ENCODE data around the gene FAM120B.

The FAM120B gene

GRCh38 chr6:170403451-170403850 lies 96.9 kb downstream of the FAM120B start:
- no peak overlapping the region for H2AFZ ChIP-seq (ENCODE audit: low read depth, low read length)
- H3K9ac ChIP-seq (ENCODE audit: low read length) = no peak overlapping the region
- no peak overlapping the region for H3K4me3 ChIP-seq (ENCODE audit: low read length)
- no peaks in the 10 kb centered on the region for H4K20me1 ChIP-seq (ENCODE audit: insufficient read depth, low read length)
- H3K4me2 ChIP-seq (ENCODE audit: low read length) = no peak overlapping the region
- H3K36me3 ChIP-seq (replicated peaks; ENCODE audit: low read depth, low read length) = no peaks in the 10 kb centered on the region
- no peaks in the 10 kb centered on the region for H3K79me2 ChIP-seq (ENCODE audit: low read length)
- H3K27me3 ChIP-seq (ENCODE audit: low read depth, low read length) = no peaks in the 10 kb centered on the region
- no peak for TF ChIP-seq CTCF (IDR thresholded peaks at IDR 0.05; ENCODE audit: low read depth, low read length)
- TF ChIP-seq EZH2phosphoT487 (IDR thresholded peaks at IDR 0.05; ENCODE audit: low read depth) = no peak
- no peaks in the 10 kb centered on the region for H3K4me1 ChIP-seq (ENCODE audit: low read length)
- H3K9me3 ChIP-seq (ENCODE audit: insufficient read depth, low read length) = no peaks in the 10 kb centered on the region
- H3K27ac ChIP-seq (ENCODE audit: low read length) = no peak overlapping the region

DNA sequence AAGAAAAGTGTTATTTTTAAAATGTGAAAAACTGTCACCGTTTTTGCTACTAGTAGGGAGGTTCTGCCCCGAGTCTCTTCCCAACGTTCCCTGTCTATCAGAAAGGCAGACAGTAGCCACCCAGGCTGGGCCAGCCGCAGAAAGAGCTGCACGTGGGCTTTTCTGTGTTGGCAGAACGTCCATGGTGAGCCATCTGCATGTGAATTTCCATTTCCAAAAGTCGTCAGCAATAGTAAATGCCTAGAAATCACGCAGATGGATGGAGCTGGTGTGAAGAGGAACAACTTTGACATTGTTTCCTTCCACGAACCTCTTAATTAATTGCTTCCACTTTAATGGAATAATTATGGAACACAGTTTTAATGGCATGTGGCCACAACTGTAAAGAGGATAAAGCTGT lies 97.5 kb downstream of the FAM120B start:
- Histone ChIP-seq H3K36me3 (replicated peaks; ENCODE audit: low read depth, low read length) (no peaks in the 10 kb centered on the region), H4K20me1 (ENCODE audit: insufficient read depth, low read length) (no peaks in the 10 kb centered on the region), H2AFZ (ENCODE audit: low read depth, low read length) (no peak overlapping the region), H3K9ac (ENCODE audit: low read length) (no peak overlapping the region), H3K27ac (ENCODE audit: low read length) (no peak overlapping the region), H3K9me3 (ENCODE audit: insufficient read depth, low read length) (no peaks in the 10 kb centered on the region), H3K4me2 (ENCODE audit: low read length) (no peak overlapping the region), H3K4me3 (ENCODE audit: low read length) (no peak overlapping the region), H3K79me2 (ENCODE audit: low read length) (no peaks in the 10 kb centered on the region), H3K27me3 (ENCODE audit: low read depth, low read length) (no peaks in the 10 kb centered on the region), H3K4me1 (ENCODE audit: low read length) (no peaks in the 10 kb centered on the region)
- TF ChIP-seq EZH2phosphoT487 (IDR thresholded peaks at IDR 0.05; ENCODE audit: low read depth) = no peak
- no peak for TF ChIP-seq CTCF (IDR thresholded peaks at IDR 0.05; ENCODE audit: low read depth, low read length)

- H3K36me3 ChIP-seq (replicated peaks; ENCODE audit: low read depth, low read length) = no peaks in the 10 kb centered on the region
- H3K79me2 ChIP-seq (ENCODE audit: low read length) = no peaks in the 10 kb centered on the region
- H3K4me1 ChIP-seq (ENCODE audit: low read length) = no peaks in the 10 kb centered on the region
- H4K20me1 ChIP-seq (ENCODE audit: insufficient read depth, low read length) = no peaks in the 10 kb centered on the region
- H3K27me3 ChIP-seq (ENCODE audit: low read depth, low read length) = no peaks in the 10 kb centered on the region
- no peak overlapping the region for H3K9ac ChIP-seq (ENCODE audit: low read length)
- no peaks in the 10 kb centered on the region for H3K9me3 ChIP-seq (ENCODE audit: insufficient read depth, low read length)
- no peak overlapping the region for H2AFZ ChIP-seq (ENCODE audit: low read depth, low read length)
- H3K4me3 ChIP-seq (ENCODE audit: low read length) = no peak overlapping the region
- H3K4me2 ChIP-seq (ENCODE audit: low read length) = no peak overlapping the region
- H3K27ac ChIP-seq (ENCODE audit: low read length) = no peak overlapping the region
- TF ChIP-seq CTCF (IDR thresholded peaks at IDR 0.05; ENCODE audit: low read depth, low read length) (no peak), EZH2phosphoT487 (IDR thresholded peaks at IDR 0.05; ENCODE audit: low read depth) (no peak)
Observed at GRCh38 chr6:170404697-170405096, 98.1 kb downstream of the FAM120B start.

- Histone ChIP-seq H3K4me3 (ENCODE audit: low read length) (no peak overlapping the region), H3K9ac (ENCODE audit: low read length) (no peak overlapping the region), H2AFZ (ENCODE audit: low read depth, low read length) (no peak overlapping the region), H3K4me1 (ENCODE audit: low read length) (no peaks in the 10 kb centered on the region), H3K27ac (ENCODE audit: low read length) (no peak overlapping the region), H3K36me3 (replicated peaks; ENCODE audit: low read depth, low read length) (no peaks in the 10 kb centered on the region), H3K27me3 (ENCODE audit: low read depth, low read length) (no peaks in the 10 kb centered on the region), H3K9me3 (ENCODE audit: insufficient read depth, low read length) (no peaks in the 10 kb centered on the region), H4K20me1 (ENCODE audit: insufficient read depth, low read length) (no peaks in the 10 kb centered on the region), H3K79me2 (ENCODE audit: low read length) (no peaks in the 10 kb centered on the region), H3K4me2 (ENCODE audit: low read length) (no peak overlapping the region)
- no peak for TF ChIP-seq CTCF (IDR thresholded peaks at IDR 0.05; ENCODE audit: low read depth, low read length)
- TF ChIP-seq EZH2phosphoT487 (IDR thresholded peaks at IDR 0.05; ENCODE audit: low read depth) = no peak
Observed at GRCh38 chr6:170405311-170405975, 98.9 kb downstream of the FAM120B start.
